GM13977 (cell line): ENCODE results near the gene CDH23.

Experiments
- DNase-seq: peaks from one replicate; pipeline ENCODE4 v3.0.0; 2012; ENCODE audit warnings: low spot score
- CTCF ChIP-seq: IDR thresholded peaks from 2 replicates; pipeline ENCODE4 v1.5.1; 2012; ENCODE audit warnings: mild to moderate bottlenecking, control low read depth; ENCODE audit not compliant: insufficient read depth; ENCODE audit errors: extremely low read depth, missing control alignments
- in situ Hi-C: fragments of 300-500 bp; cut with MboI; formaldehyde crosslinking; loops from one replicate; pipeline ENCODE4 v1.12.0; 2022; ENCODE audit warnings: low sequenced_read_pairs, low pct_unique_long_range_greater_than_20kb, mixed read lengths, inconsistent platforms; ENCODE audit not compliant: unreplicated experiment

Gene CDH23

GRCh38 chr10:71818674-71819260, 422.0 kb downstream of the CDH23 start:
- in situ Hi-C loops = no loop called here
- DNase-seq = no peak
- no peak for TF ChIP-seq CTCF

DNA sequence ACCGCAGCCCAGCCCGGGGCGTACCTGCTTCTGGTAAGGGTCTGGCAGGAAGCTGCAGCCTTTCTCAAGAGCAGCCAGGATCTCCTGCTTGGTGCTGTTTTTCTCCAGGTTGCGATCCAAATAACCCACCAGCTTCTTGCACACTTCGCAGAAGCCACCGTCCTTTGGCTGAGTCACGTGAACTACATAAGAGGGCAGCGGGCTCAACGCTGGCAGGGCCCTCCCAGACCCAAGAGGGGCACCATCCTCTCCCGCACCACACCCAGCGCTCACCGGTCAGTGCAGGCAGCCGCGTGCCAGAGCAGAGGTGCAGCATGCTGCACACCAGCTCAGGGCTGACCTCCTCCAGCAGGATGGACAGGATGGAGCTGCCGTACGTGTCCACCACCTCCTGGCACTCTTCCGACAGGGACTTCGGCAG, 422.7 kb downstream of the CDH23 start:
- DNase-seq = no peak
- in situ Hi-C loops = no loop called here
- TF ChIP-seq CTCF = no peak

DNA sequence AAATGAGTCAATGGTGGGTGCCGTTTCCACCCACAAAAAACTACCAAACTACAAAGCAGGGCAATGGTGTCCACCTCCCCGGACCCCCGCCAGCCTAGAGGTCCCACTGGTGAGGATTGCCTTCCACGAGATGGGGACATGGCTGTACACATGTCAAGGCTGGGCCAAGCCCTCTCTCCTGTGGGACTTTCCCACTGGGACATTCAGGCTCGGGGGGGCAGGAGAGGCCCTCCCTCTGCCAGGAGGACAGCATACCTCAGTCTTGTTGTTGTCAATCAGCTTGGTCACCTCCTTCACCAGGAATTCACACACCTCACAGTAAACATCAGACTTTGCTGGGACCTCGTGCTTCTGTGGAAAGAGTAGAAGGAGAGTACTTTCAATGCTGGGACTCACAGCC, 423.3 kb downstream of the CDH23 start:
- no peak for TF ChIP-seq CTCF
- DNase-seq = no peak
- in situ Hi-C loops = no loop called here

DNA sequence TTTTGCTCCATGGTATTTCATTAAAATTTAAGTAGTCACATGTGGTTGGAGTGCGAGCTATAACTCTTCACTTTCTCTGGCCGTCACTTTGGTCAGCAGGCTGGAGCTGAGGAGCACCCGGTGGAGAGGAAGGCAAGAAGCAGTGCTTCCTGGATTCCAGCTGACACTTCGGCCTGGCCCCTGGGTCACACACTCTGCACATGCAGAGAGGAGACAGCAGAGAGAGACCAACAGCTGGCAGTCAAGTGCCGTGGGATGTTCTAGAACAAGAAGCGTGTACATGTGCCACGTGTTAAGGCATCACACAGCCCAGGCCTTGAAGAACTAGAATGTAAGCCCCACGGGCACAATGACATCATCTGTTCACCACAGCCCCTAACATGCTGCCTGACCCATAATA, 424.2 kb downstream of the CDH23 start:
- in situ Hi-C loops = no loop called here
- TF ChIP-seq CTCF = no peak
- DNase-seq = no peak

- DNase-seq = no peak
- in situ Hi-C loops = no loop called here
- no peak for TF ChIP-seq CTCF
Observed at GRCh38 chr10:71821909-71822763, 425.4 kb downstream of the CDH23 start.

- no peak for TF ChIP-seq CTCF
- in situ Hi-C loops = no loop called here
- no peak for DNase-seq
Observed at GRCh38 chr10:71823356-71823755, 426.6 kb downstream of the CDH23 start.
